K562 (cell line): ENCODE data around the gene TLX2. TPM values are rescaled to one million over a fixed set of nuclear protein-coding genes. Genes with fewer than 3 reads are reported as not detected.

ENCODE experiments used
- FOXA1 ChIP-seq: fragments of 450-650 bp; IDR thresholded peaks from 2 replicates; pipeline ENCODE4 v1.6.1; 2016; ENCODE audit warnings: mild to moderate bottlenecking, borderline replicate concordance
- FOXM1 ChIP-seq, 2 experiments: fragments of 450-650 bp in 1 of 2; sonication (generic) in 1 of 2; formaldehyde crosslinking in 1 of 2; IDR thresholded peaks; 2 replicates each; pipeline versions ENCODE4 v1.6.1 to v1.9.0; 2017 to 2022; ENCODE audit warnings: low read depth in 2 of 2, mild to moderate bottlenecking in 2 of 2, missing genetic modification reagents in 1 of 2, moderate library complexity in 1 of 2
- PCBP2 ChIP-seq: fragments of 200-400 bp; formaldehyde crosslinking; IDR thresholded peaks from 2 replicates; pipeline ENCODE4 v1.6.1; 2018; ENCODE audit warnings: low read length, low read depth, mild to moderate bottlenecking, moderate library complexity; ENCODE audit not compliant: poor library complexity, severe bottlenecking
- TBP ChIP-seq: optimal IDR thresholded peaks from 2 replicates; pipeline ENCODE3; 2011; ENCODE audit warnings: low read depth, low read length, improper control_type of control experiment
- ZNF347 ChIP-seq: fragments of 450-650 bp; formaldehyde crosslinking; IDR thresholded peaks from 2 replicates; pipeline ENCODE4 v1.4.0; 2020; ENCODE audit warnings: low read depth, mild to moderate bottlenecking, moderate library complexity
- ZNF445 ChIP-seq: fragments of 250-450 bp; sonication (Bioruptor Pico); IDR thresholded peaks from 2 replicates; pipeline ENCODE4 v1.4.0; 2020; ENCODE audit warnings: low read depth, mild to moderate bottlenecking, moderate library complexity
- polyA plus RNA-seq, 8 experiments: library from polyadenylated mRNA; depleted of rRNA in 4 of 8; stranded (reverse) in 5 of 8; unstranded in 3 of 8; fragments of >200 nt; fragmentation: Nextera tagmentation in 2 of 8; fragmentation: Illumina TruSeq in 1 of 8; extraction: Ambion mirVana in 2 of 8; extraction: Trizol in 1 of 8; gene quantifications; 2 replicates each; pipeline versions ENCODE4 v1.2.1 to v1.2.3, GENCODE V29; 2011 to 2014; ENCODE audit warnings: inconsistent platforms in 1 of 8, missing spikeins in 1 of 8
- total RNA-seq, 7 experiments: library from RNA; depleted of rRNA in 6 of 7; stranded (reverse); fragments of >200 nt in 6 of 7; fragmentation: Illumina TruSeq in 2 of 7; extraction: Trizol in 2 of 7; gene quantifications; 2 replicates each; pipeline versions ENCODE4 v1.2.1 to v1.2.3, GENCODE V29; 2011 to 2021; ENCODE audit warnings: low replicate concordance in 1 of 7
- TF ChIP-seq, protein P1 (sequence below): sonication (generic); formaldehyde crosslinking; IDR thresholded peaks from 2 replicates; pipeline ENCODE4 v1.8.0; 2022; ENCODE audit warnings: mild to moderate bottlenecking, missing genetic modification reagents
- TF ChIP-seq, protein P2 (sequence below): fragments of 450-650 bp; IDR thresholded peaks from 2 replicates; pipeline ENCODE4 v1.6.1; 2016
- TF ChIP-seq, protein P3 (sequence below), 2 experiments: fragments of 450-650 bp; formaldehyde crosslinking in 1 of 2; IDR thresholded peaks; 2 replicates each; pipeline versions ENCODE4 v1.4.0 to v1.6.1; 2014 to 2020; ENCODE audit warnings: mild to moderate bottlenecking in 2 of 2, borderline replicate concordance in 1 of 2, low read depth in 1 of 2
- TF ChIP-seq, protein P4 (sequence below): fragments of 250-450 bp; sonication (Bioruptor Pico); IDR thresholded peaks from 2 replicates; pipeline ENCODE4 v1.8.0; 2022; ENCODE audit warnings: inconsistent platforms, mild to moderate bottlenecking, moderate library complexity, borderline replicate concordance

Gene TLX2
- total and polyA plus RNA-seq, 9 of the 15 experiments (the other 6 are each of a cell fraction or from before 2014, with no cell fraction given) = not detected

DNA sequence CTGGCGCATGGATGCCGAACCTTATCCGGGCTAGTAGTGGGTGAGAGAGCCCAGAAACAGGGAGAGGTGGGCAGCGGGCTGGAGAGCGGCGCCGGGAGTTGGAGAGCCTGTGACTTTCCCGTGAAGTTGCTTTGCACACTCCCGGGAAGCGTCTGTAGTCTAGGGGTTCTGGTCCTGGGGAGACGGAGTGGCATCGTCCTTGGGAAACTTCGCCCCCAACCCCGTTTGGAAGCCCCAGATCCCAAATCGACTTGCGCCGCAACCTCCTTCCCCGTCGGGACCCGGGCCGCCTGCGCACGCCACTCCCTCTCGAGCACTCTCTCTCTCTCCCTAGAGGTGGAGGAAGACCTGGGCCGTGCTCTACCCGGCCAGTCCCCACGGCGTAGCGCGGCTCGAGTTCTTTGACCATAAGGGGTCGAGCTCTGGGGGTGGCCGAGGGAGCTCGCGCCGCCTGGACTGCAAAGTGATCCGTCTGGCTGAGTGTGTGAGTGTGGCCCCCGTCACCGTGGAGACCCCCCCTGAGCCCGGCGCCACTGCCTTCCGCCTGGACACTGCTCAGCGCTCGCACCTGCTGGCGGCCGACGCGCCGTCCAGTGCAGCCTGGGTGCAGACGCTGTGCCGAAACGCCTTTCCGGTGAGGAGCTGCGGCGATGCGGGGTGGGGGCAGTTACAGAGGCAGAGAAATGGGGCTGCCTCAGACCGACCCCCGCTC lies 40.7 kb downstream of the TLX2 start (continued):
- TF ChIP-seq, protein P1, sequence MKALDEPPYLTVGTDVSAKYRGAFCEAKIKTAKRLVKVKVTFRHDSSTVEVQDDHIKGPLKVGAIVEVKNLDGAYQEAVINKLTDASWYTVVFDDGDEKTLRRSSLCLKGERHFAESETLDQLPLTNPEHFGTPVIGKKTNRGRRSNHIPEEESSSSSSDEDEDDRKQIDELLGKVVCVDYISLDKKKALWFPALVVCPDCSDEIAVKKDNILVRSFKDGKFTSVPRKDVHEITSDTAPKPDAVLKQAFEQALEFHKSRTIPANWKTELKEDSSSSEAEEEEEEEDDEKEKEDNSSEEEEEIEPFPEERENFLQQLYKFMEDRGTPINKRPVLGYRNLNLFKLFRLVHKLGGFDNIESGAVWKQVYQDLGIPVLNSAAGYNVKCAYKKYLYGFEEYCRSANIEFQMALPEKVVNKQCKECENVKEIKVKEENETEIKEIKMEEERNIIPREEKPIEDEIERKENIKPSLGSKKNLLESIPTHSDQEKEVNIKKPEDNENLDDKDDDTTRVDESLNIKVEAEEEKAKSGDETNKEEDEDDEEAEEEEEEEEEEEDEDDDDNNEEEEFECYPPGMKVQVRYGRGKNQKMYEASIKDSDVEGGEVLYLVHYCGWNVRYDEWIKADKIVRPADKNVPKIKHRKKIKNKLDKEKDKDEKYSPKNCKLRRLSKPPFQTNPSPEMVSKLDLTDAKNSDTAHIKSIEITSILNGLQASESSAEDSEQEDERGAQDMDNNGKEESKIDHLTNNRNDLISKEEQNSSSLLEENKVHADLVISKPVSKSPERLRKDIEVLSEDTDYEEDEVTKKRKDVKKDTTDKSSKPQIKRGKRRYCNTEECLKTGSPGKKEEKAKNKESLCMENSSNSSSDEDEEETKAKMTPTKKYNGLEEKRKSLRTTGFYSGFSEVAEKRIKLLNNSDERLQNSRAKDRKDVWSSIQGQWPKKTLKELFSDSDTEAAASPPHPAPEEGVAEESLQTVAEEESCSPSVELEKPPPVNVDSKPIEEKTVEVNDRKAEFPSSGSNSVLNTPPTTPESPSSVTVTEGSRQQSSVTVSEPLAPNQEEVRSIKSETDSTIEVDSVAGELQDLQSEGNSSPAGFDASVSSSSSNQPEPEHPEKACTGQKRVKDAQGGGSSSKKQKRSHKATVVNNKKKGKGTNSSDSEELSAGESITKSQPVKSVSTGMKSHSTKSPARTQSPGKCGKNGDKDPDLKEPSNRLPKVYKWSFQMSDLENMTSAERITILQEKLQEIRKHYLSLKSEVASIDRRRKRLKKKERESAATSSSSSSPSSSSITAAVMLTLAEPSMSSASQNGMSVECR (CRISPR knock-in tag) = peak; percentile 64
- no peak for TF ChIP-seq TBP
- no peak for TF ChIP-seq FOXA1
- TF ChIP-seq FOXM1 (IDR thresholded peaks at IDR 0.05; ENCODE audit: low read depth) = no peak
- TF ChIP-seq FOXM1 (CRISPR knock-in tag; IDR thresholded peaks at IDR 0.05; ENCODE audit: low read depth) = no peak
- TF ChIP-seq, protein P2, sequence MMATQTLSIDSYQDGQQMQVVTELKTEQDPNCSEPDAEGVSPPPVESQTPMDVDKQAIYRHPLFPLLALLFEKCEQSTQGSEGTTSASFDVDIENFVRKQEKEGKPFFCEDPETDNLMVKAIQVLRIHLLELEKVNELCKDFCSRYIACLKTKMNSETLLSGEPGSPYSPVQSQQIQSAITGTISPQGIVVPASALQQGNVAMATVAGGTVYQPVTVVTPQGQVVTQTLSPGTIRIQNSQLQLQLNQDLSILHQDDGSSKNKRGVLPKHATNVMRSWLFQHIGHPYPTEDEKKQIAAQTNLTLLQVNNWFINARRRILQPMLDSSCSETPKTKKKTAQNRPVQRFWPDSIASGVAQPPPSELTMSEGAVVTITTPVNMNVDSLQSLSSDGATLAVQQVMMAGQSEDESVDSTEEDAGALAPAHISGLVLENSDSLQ = peak; percentile 18; the same call in 1 of the 2 replicates
- no peak for TF ChIP-seq ZNF347
- TF ChIP-seq PCBP2 = no peak
- TF ChIP-seq, protein P3, sequence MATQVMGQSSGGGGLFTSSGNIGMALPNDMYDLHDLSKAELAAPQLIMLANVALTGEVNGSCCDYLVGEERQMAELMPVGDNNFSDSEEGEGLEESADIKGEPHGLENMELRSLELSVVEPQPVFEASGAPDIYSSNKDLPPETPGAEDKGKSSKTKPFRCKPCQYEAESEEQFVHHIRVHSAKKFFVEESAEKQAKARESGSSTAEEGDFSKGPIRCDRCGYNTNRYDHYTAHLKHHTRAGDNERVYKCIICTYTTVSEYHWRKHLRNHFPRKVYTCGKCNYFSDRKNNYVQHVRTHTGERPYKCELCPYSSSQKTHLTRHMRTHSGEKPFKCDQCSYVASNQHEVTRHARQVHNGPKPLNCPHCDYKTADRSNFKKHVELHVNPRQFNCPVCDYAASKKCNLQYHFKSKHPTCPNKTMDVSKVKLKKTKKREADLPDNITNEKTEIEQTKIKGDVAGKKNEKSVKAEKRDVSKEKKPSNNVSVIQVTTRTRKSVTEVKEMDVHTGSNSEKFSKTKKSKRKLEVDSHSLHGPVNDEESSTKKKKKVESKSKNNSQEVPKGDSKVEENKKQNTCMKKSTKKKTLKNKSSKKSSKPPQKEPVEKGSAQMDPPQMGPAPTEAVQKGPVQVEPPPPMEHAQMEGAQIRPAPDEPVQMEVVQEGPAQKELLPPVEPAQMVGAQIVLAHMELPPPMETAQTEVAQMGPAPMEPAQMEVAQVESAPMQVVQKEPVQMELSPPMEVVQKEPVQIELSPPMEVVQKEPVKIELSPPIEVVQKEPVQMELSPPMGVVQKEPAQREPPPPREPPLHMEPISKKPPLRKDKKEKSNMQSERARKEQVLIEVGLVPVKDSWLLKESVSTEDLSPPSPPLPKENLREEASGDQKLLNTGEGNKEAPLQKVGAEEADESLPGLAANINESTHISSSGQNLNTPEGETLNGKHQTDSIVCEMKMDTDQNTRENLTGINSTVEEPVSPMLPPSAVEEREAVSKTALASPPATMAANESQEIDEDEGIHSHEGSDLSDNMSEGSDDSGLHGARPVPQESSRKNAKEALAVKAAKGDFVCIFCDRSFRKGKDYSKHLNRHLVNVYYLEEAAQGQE (IDR thresholded peaks at IDR 0.05; ENCODE audit: borderline replicate concordance) = 0 out of 2 replicates have a peak, but pooled peaks have one; percentile 15
- TF ChIP-seq, protein P3 (CRISPR knock-in tag; IDR thresholded peaks at IDR 0.05; ENCODE audit: low read depth) = no peak
- TF ChIP-seq, protein P4, sequence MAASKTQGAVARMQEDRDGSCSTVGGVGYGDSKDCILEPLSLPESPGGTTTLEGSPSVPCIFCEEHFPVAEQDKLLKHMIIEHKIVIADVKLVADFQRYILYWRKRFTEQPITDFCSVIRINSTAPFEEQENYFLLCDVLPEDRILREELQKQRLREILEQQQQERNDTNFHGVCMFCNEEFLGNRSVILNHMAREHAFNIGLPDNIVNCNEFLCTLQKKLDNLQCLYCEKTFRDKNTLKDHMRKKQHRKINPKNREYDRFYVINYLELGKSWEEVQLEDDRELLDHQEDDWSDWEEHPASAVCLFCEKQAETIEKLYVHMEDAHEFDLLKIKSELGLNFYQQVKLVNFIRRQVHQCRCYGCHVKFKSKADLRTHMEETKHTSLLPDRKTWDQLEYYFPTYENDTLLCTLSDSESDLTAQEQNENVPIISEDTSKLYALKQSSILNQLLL (CRISPR knock-in tag) = no peak
- TF ChIP-seq ZNF445 (CRISPR knock-in tag) = no peak
